ENCODE results near the gene ACOT7.
A peak's percentile ranks its signal among the peaks of the same experiment; 100 is the strongest.

ACOT7 gene

GRCh38 chr1:6237093-6237492 lies 156.5 kb downstream of the ACOT7 start:
- H3K4me3 ChIP-seq (ENCODE audit: low read depth, low read length), result no peak overlapping the region
- no peak for DNase-seq (ENCODE audit: low read depth)
- TF ChIP-seq CTCF (IDR thresholded peaks at IDR 0.05; ENCODE audit: low read depth, low read length, missing control alignments), result no peak

GRCh38 chr1:6235296-6235677 lies 158.3 kb downstream of the ACOT7 start:
- DNase-seq (ENCODE audit: low read depth), result no peak
- TF ChIP-seq CTCF (IDR thresholded peaks at IDR 0.05; ENCODE audit: low read depth, low read length, missing control alignments), result no peak

GRCh38 chr1:6234502-6235295 lies 158.9 kb downstream of the ACOT7 start:
- DNase-seq (ENCODE audit: low read depth), result no peak
- H3K4me3 ChIP-seq (ENCODE audit: low read depth, low read length), result peak overlapping the region; percentile 70
- TF ChIP-seq CTCF (IDR thresholded peaks at IDR 0.05; ENCODE audit: low read depth, low read length, missing control alignments), result no peak

More at GRCh38 chr1:6235296-6235677, 158.3 kb downstream of the ACOT7 start:
- peak overlapping the region; percentile 70 for H3K4me3 ChIP-seq (ENCODE audit: low read depth, low read length)

- DNase-seq (ENCODE audit: low read depth), result no peak
- no peak for TF ChIP-seq CTCF (IDR thresholded peaks at IDR 0.05; ENCODE audit: low read depth, low read length, missing control alignments)
- no peak overlapping the region for H3K4me3 ChIP-seq (ENCODE audit: low read depth, low read length)
Measured at GRCh38 chr1:6233376-6233775, 160.2 kb downstream of the ACOT7 start.

- DNase-seq (ENCODE audit: low read depth), result no peak
- no peak for TF ChIP-seq CTCF (IDR thresholded peaks at IDR 0.05; ENCODE audit: low read depth, low read length, missing control alignments)
- no peak overlapping the region for H3K4me3 ChIP-seq (ENCODE audit: low read depth, low read length)
Measured at GRCh38 chr1:6225651-6226050, 167.9 kb downstream of the ACOT7 start.

GRCh38 chr1:6224718-6225117 lies 168.8 kb downstream of the ACOT7 start:
- H3K4me3 ChIP-seq (ENCODE audit: low read depth, low read length), result no peak overlapping the region
- DNase-seq (ENCODE audit: low read depth), result no peak
- TF ChIP-seq CTCF (IDR thresholded peaks at IDR 0.05; ENCODE audit: low read depth, low read length, missing control alignments), result no peak

GRCh38 chr1:6223617-6224016 lies 169.9 kb downstream of the ACOT7 start:
- TF ChIP-seq CTCF (IDR thresholded peaks at IDR 0.05; ENCODE audit: low read depth, low read length, missing control alignments), result no peak
- no peak for DNase-seq (ENCODE audit: low read depth)

More at GRCh38 chr1:6223617-6224016, 169.9 kb downstream of the ACOT7 start:
- H3K4me3 ChIP-seq (ENCODE audit: low read depth, low read length), result no peak overlapping the region
